ENCODE measurements around the gene SORCS2.

- TF ChIP-seq REST (IDR thresholded peaks at IDR 0.05; ENCODE audit: insufficient read depth in 1 of 2, low read depth in 2 of 2, low read length in 2 of 2) (no peak), TAF1 (IDR thresholded peaks at IDR 0.05; ENCODE audit: borderline replicate concordance, insufficient read depth, low read length) (no peak), POLR2AphosphoS5 (IDR thresholded peaks at IDR 0.05; ENCODE audit: low read depth, low read length) (no peak), FOXP2 (optimal IDR thresholded peaks at IDR 0.05; ENCODE audit: borderline replicate concordance, extremely low read depth, extremely low read length, insufficient read depth) (no peak), SIN3A (IDR thresholded peaks at IDR 0.05; ENCODE audit: borderline replicate concordance, insufficient read depth, low read length) (no peak)
Observed at GRCh38 chr4:7569810-7570783, 377.8 kb downstream of the SORCS2 start.

Data from PFSK-1 (cell line).